LNCAP (cell line): Measurements from ENCODE around the gene MYL3.

Source experiments
- CTCF ChIP-seq: fragments of 450-650 bp; IDR thresholded peaks from 2 replicates; pipeline ENCODE4 v1.5.1; 2017; ENCODE audit warnings: mild to moderate bottlenecking

MYL3 gene

DNA sequence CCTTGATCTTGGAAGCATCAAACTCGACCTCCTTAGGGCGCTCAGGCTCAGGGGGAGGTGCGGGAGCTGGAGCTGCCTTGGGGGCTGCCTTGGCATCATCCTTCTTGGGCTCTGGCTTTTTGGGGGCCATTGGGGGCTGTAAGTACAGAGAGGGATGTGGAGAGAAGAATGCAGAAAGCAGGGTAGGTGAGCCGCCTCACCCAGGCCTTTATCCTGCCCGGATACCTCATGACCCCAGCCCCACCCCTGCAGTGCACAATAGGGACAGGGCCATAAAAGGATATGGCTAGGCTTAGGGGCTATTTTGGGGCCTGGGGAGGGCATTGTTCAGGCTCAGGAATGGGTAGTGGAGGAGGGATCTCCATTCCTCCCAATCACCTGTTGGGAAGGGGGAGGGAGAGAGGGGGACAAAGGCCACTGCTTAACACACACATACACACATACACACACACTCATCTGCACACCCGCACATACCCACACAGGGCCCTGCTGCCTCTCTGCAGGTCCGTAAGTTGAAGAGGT is at the start of gene MYL3:
Gene MYL3, minus strand, starts transcription at position 184 of the 522 bp plus-strand sequence. Its CDS starts 54 bp downstream, at position 130.
- no peak for TF ChIP-seq CTCF

DNA sequence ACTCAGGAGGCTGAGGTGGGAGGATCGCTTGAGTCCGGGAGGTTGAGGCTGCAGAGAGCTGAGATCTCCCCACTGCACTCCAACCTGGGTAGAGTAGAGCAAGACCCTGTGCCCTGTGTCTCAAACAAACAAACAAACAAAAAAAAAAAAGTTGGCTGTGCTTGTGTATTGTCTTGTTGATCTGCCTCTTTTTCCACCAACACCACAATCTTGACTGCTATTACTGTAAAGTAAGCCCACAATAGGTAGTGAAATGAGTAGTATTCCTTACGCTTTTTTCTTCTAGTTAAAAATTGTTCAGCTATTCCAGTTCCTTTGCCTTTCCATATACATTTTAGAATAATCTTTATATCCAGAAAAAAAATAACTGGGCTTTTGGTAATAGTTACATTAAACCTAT is 49.7 kb upstream of the MYL3 start:
- TF ChIP-seq CTCF = no peak

DNA sequence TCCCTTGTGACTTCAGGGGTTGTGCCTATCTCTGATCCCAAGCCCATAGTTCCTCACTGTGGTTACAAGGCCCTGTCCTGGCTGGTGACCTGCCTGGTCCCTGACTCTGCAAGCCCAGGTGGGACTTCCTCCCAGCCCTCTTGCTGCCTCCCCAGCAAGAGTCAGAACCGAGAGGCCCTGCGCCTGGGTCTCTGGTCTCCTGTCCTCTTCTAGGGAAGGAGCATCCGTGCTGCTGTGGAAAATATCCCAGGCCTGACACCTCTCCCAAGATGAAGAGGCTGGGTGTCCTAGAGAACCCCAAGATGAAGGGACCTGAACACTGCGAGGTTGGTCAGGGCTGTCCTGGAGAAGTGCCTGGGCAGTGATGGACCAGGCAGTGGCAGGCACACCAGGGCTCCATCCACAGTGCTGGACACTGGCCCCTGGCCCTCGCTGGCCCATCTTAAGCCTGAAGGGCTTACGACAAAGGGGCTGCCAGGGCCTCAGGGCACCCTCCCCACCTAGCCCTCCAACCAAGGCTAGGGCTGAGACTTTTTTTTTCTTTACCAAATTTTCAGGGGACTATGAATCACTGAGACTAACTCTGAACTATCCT is 47.0 kb upstream of the MYL3 start:
- no peak for TF ChIP-seq CTCF

DNA sequence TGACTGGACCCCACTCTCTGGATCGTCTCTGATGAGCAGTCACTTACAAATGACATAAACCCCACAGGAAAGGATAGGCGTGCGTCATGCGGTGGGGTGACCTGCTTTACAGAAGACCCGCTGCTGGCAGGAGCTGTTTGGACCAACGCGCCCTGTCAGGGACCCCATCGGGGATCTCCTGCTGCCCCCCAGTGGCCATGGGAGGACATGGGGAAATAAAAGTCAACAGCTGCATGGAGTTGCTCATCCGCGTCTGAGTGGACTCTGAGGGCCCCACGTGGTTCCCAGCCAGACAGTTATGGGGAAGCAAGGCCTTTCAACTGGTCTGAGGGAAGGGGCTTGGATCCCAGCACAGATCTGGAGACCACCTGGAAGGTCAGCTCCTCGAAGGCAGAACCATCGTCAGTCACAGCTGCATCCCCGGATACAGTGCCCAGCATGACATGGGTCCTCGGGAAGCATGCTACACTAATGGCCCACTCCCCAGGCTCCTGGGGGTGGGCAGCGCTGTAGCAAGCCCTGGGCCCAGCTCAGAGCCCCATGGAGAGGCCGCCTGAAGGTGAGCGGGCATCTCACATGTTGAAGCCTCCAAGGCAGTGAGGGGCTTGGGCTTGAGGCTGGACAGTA is 46.4 kb upstream of the MYL3 start:
- TF ChIP-seq CTCF = peak; percentile 85

GRCh38 chr3:46908986-46909534 is 45.8 kb upstream of the MYL3 start:
- no peak for TF ChIP-seq CTCF

- peak; percentile 22; the same call in 1 of the 2 replicates for TF ChIP-seq CTCF
Measured at GRCh38 chr3:46908294-46908985, 45.2 kb upstream of the MYL3 start.

- no peak for TF ChIP-seq CTCF
Measured at GRCh38 chr3:46907960-46908293, 44.7 kb upstream of the MYL3 start.
